Neural cell (in vitro differentiated cells): Measurements from ENCODE around the gene ANKFY1.

Source experiments
- CTCF ChIP-seq: fragments of 450-650 bp; IDR thresholded peaks from 2 replicates; pipeline ENCODE4 v1.5.1; 2014; ENCODE audit warnings: antibody characterized with exemption, mild to moderate bottlenecking, moderate library complexity; ENCODE audit not compliant: poor library complexity, severe bottlenecking
- EP300 ChIP-seq: fragments of 450-650 bp; conservative IDR thresholded peaks from 2 replicates; pipeline ENCODE4 v1.6.1; 2014; ENCODE audit warnings: antibody characterized with exemption, mild to moderate bottlenecking, moderate library complexity; ENCODE audit not compliant: poor library complexity, severe bottlenecking
- TAF1 ChIP-seq: IDR thresholded peaks from 2 replicates; pipeline ENCODE4 v1.6.1; 2012; ENCODE audit warnings: low read depth
- TF ChIP-seq, protein P1 (sequence below): IDR thresholded peaks from 2 replicates; pipeline ENCODE4 v1.6.1; 2012; ENCODE audit warnings: borderline replicate concordance

GRCh38 chr17:4201226-4201625 lies 62.6 kb downstream of the ANKFY1 start:
- TF ChIP-seq EP300 (no peak), CTCF (no peak), TAF1 (no peak)
- TF ChIP-seq, protein P1, sequence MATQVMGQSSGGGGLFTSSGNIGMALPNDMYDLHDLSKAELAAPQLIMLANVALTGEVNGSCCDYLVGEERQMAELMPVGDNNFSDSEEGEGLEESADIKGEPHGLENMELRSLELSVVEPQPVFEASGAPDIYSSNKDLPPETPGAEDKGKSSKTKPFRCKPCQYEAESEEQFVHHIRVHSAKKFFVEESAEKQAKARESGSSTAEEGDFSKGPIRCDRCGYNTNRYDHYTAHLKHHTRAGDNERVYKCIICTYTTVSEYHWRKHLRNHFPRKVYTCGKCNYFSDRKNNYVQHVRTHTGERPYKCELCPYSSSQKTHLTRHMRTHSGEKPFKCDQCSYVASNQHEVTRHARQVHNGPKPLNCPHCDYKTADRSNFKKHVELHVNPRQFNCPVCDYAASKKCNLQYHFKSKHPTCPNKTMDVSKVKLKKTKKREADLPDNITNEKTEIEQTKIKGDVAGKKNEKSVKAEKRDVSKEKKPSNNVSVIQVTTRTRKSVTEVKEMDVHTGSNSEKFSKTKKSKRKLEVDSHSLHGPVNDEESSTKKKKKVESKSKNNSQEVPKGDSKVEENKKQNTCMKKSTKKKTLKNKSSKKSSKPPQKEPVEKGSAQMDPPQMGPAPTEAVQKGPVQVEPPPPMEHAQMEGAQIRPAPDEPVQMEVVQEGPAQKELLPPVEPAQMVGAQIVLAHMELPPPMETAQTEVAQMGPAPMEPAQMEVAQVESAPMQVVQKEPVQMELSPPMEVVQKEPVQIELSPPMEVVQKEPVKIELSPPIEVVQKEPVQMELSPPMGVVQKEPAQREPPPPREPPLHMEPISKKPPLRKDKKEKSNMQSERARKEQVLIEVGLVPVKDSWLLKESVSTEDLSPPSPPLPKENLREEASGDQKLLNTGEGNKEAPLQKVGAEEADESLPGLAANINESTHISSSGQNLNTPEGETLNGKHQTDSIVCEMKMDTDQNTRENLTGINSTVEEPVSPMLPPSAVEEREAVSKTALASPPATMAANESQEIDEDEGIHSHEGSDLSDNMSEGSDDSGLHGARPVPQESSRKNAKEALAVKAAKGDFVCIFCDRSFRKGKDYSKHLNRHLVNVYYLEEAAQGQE, result no peak
